ENCODE data around the gene TMEM150A.

GRCh38 chr2:85642725-85643124, 40.2 kb upstream of the TMEM150A start:
- no peak for TF ChIP-seq POLR2A (IDR thresholded peaks at IDR 0.05)
- TF ChIP-seq CTCF (IDR thresholded peaks at IDR 0.05), result no peak
- no peak for TF ChIP-seq POLR2AphosphoS5 (IDR thresholded peaks at IDR 0.05)
